NCI-H1105 (cell line): ENCODE data around the gene FOXL3.

ENCODE experiments used
- DNase-seq: peaks from one replicate; lab custom pipeline; 2025; lab: John Stamatoyannopoulos, UW

Gene FOXL3

GRCh38 chr7:338295-339061 is 48.5 kb downstream of the FOXL3 start:
- no peak for DNase-seq

- no peak for DNase-seq
Measured at GRCh38 chr7:339062-339342, 49.0 kb downstream of the FOXL3 start.

- no peak for DNase-seq
Measured at GRCh38 chr7:339696-340095, 49.7 kb downstream of the FOXL3 start.

GRCh38 chr7:340200-340937 is 50.4 kb downstream of the FOXL3 start:
- no peak for DNase-seq
